Spleen (tissue), 3 donors: ENCODE results near the gene JARID2.

Source experiments
- POLR2A ChIP-seq, 3 donors: fragments of 450-650 bp; IDR thresholded peaks; one replicate each; pipeline ENCODE4 v1.5.1; 2017; ENCODE audit warnings: antibody characterized with exemption in 3 of 3, mild to moderate bottlenecking in 1 of 3
- POLR2AphosphoS5 ChIP-seq, 3 donors: sonication (generic); formaldehyde crosslinking; IDR thresholded peaks; one replicate each; pipeline ENCODE4 v1.5.1; 2017; ENCODE audit warnings: antibody characterized with exemption in 3 of 3

GRCh38 chr6:15521582-15521981, 275.7 kb downstream of the JARID2 start:
- TF ChIP-seq POLR2A (IDR thresholded peaks at IDR 0.05) (no peak), POLR2AphosphoS5 (IDR thresholded peaks at IDR 0.05) (no peak)
